DOHH2 (cell line): Measurements from ENCODE around the gene SLMAP.

Experiments used
- H3F3A ChIP-seq: fragments of 200-600 bp; sonication (generic), shearing (Covaris generic); 2 replicates; pipeline ENCODE4 v1.6.0; 2016; ENCODE audit warnings: antibody characterized with exemption, mild to moderate bottlenecking; ENCODE audit not compliant: control insufficient read depth, insufficient read depth
- H3K27ac ChIP-seq: fragments of 200-600 bp; sonication (generic); 2 replicates; pipeline ENCODE4 v1.5.1; 2014; ENCODE audit warnings: low read depth, mild to moderate bottlenecking, low read length, moderate library complexity
- H3K27me3 ChIP-seq: fragments of 200-600 bp; sonication (generic); 2 replicates; pipeline ENCODE4 v1.6.1; 2014; ENCODE audit warnings: mild to moderate bottlenecking, low read length, mixed read lengths; ENCODE audit not compliant: control insufficient read depth
- H3K36me3 ChIP-seq: fragments of 200-600 bp; sonication (generic); 2 replicates; pipeline ENCODE4 v1.6.1; 2014; ENCODE audit warnings: mild to moderate bottlenecking, low read length, moderate library complexity, mixed read lengths; ENCODE audit not compliant: control insufficient read depth
- H3K4me1 ChIP-seq: fragments of 200-600 bp; sonication (generic); 2 replicates; pipeline ENCODE4 v1.6.1; 2014; ENCODE audit warnings: mild to moderate bottlenecking, low read length, mixed read lengths; ENCODE audit not compliant: control insufficient read depth
- H3K4me2 ChIP-seq: fragments of 200-600 bp; sonication (generic); 2 replicates; pipeline ENCODE4 v1.6.0; 2014; ENCODE audit warnings: mild to moderate bottlenecking, low read length, moderate library complexity
- H3K4me3 ChIP-seq: fragments of 200-600 bp; sonication (generic); 2 replicates; pipeline ENCODE4 v1.5.1; 2014; ENCODE audit warnings: mild to moderate bottlenecking, low read length, mixed read lengths
- H3K79me2 ChIP-seq: fragments of 200-600 bp; sonication (generic); 2 replicates; pipeline ENCODE4 v1.6.1; 2014; ENCODE audit warnings: mild to moderate bottlenecking, low read length, mixed read lengths; ENCODE audit not compliant: control insufficient read depth
- H3K9me2 ChIP-seq: fragments of 200-600 bp; sonication (generic); replicated peaks from 2 replicates; pipeline ENCODE4 v1.6.1; 2014; ENCODE audit warnings: mild to moderate bottlenecking, low read length, mixed read lengths; ENCODE audit not compliant: control insufficient read depth
- H3K9me3 ChIP-seq: fragments of 200-600 bp; sonication (generic); 2 replicates; pipeline ENCODE4 v1.6.1; 2014; ENCODE audit warnings: antibody characterized with exemption, low read length, mixed read lengths; ENCODE audit not compliant: control insufficient read depth, insufficient read depth
- H4K20me1 ChIP-seq: fragments of 200-600 bp; sonication (generic); 2 replicates; pipeline ENCODE4 v1.6.0; 2014; ENCODE audit warnings: low read depth, mild to moderate bottlenecking, antibody characterized with exemption, low read length, moderate library complexity; ENCODE audit not compliant: control insufficient read depth, insufficient read depth
- EZH2phosphoT487 ChIP-seq: fragments of 200-600 bp; sonication (generic); IDR thresholded peaks from 2 replicates; pipeline ENCODE4 v1.6.1; 2017; ENCODE audit warnings: borderline replicate concordance, mild to moderate bottlenecking, antibody characterized with exemption, low read length, moderate library complexity, mixed read lengths
- TF ChIP-seq, protein P1 (sequence below): fragments of 200-600 bp; sonication (generic); IDR thresholded peaks from one replicate; pipeline ENCODE4 v1.5.1; 2014; ENCODE audit warnings: antibody characterized with exemption, mild to moderate bottlenecking, low read depth, low read length; ENCODE audit not compliant: poor library complexity, severe bottlenecking

Gene SLMAP

DNA sequence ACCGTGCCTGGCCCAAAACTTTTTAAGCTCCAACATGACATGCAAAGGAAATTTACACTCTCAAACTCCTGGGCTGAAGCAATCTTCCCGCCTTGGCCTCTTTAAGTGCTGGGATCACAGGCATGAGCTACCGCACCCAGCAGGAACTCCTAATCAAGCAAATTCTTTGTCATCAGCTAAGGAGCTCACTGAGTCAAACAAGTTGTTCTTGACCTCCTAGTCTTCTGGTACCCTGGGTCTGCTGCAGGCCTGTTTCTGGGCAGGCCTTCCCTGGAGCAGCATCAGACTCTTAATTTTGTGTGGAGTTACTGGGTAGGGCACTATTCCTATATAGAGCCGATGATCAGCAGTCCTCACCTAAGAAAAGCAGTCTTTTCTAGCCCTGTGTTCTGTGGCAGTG is 183.7 kb downstream of the SLMAP start:
- H3K4me3 ChIP-seq = no peak overlapping the region
- no peaks in the 10 kb centered on the region for H3K36me3 ChIP-seq
- no peaks in the 10 kb centered on the region for H3K4me1 ChIP-seq
- no peak overlapping the region for H3K27ac ChIP-seq
- H3K79me2 ChIP-seq = no peaks in the 10 kb centered on the region
- no peaks in the 10 kb centered on the region for H3K9me3 ChIP-seq
- H3K4me2 ChIP-seq = no peak overlapping the region
- no peaks in the 10 kb centered on the region for H4K20me1 ChIP-seq
- no peaks in the 10 kb centered on the region for H3F3A ChIP-seq
- TF ChIP-seq EZH2phosphoT487 = no peak
- TF ChIP-seq, protein P1, sequence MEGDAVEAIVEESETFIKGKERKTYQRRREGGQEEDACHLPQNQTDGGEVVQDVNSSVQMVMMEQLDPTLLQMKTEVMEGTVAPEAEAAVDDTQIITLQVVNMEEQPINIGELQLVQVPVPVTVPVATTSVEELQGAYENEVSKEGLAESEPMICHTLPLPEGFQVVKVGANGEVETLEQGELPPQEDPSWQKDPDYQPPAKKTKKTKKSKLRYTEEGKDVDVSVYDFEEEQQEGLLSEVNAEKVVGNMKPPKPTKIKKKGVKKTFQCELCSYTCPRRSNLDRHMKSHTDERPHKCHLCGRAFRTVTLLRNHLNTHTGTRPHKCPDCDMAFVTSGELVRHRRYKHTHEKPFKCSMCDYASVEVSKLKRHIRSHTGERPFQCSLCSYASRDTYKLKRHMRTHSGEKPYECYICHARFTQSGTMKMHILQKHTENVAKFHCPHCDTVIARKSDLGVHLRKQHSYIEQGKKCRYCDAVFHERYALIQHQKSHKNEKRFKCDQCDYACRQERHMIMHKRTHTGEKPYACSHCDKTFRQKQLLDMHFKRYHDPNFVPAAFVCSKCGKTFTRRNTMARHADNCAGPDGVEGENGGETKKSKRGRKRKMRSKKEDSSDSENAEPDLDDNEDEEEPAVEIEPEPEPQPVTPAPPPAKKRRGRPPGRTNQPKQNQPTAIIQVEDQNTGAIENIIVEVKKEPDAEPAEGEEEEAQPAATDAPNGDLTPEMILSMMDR = no peak
- no peaks in the 10 kb centered on the region for H3K27me3 ChIP-seq
- no peaks in the 10 kb centered on the region for H3K9me2 ChIP-seq

DNA sequence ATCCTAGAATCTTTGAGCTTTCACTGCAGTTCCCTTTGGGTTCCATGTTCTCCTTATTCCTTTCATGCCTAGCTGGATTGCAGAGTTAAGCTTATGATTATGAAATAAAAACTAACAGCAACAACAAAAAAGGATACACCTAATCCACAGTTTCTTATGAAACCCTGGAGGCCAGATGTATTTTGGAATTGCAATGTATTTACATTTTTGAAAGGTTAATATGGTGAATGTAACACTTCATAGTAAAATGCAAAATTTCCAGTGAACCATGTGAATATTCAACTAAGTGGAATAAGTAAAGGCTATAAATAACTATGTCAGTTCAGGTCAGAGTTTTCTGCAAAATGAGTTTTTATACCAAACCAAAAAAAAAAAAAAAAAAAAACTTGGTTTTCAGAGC is 186.3 kb downstream of the SLMAP start:
- H3K9me2 ChIP-seq = no peaks in the 10 kb centered on the region
- H3K4me1 ChIP-seq = no peaks in the 10 kb centered on the region
- H3F3A ChIP-seq = no peaks in the 10 kb centered on the region
- no peak overlapping the region for H3K4me3 ChIP-seq
- H3K36me3 ChIP-seq = no peaks in the 10 kb centered on the region
- H4K20me1 ChIP-seq = no peaks in the 10 kb centered on the region
- H3K79me2 ChIP-seq = no peaks in the 10 kb centered on the region
- H3K27ac ChIP-seq = no peak overlapping the region
- H3K27me3 ChIP-seq = no peaks in the 10 kb centered on the region
- TF ChIP-seq, protein P1 = no peak
- TF ChIP-seq EZH2phosphoT487 = no peak
- no peak overlapping the region for H3K4me2 ChIP-seq
- no peaks in the 10 kb centered on the region for H3K9me3 ChIP-seq

DNA sequence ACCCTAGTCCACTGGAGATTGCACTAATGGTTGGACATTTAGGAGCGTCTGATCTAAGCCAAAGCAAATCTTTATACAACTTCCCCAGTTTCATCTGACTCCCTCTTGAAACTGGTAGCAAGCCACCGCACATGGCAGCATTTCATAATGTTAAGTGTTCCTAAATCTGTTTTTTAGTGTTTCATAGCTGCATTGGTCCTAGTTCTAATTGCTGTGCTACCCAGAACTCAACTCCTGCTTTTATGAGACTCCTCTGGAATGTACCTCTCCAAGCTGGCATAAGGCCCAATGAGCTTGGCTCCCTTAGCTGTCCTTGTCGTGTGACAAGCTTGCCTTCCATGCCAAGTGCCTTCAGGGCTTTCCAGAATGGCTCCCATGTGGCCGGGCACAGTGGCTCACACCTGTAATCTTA is 186.8 kb downstream of the SLMAP start:
- H3K27ac ChIP-seq = no peak overlapping the region
- TF ChIP-seq, protein P1 = no peak
- no peak for TF ChIP-seq EZH2phosphoT487

More for the DNA sequence above, 186.8 kb downstream of the SLMAP start:
- H3K36me3 ChIP-seq = no peaks in the 10 kb centered on the region
- H3K9me3 ChIP-seq = no peaks in the 10 kb centered on the region
- H3K4me3 ChIP-seq = no peak overlapping the region
- H3K27me3 ChIP-seq = no peaks in the 10 kb centered on the region
- no peaks in the 10 kb centered on the region for H3K4me1 ChIP-seq
- H3K4me2 ChIP-seq = no peak overlapping the region
- H3K79me2 ChIP-seq = no peaks in the 10 kb centered on the region
- H4K20me1 ChIP-seq = no peaks in the 10 kb centered on the region
- H3F3A ChIP-seq = no peaks in the 10 kb centered on the region
- no peaks in the 10 kb centered on the region for H3K9me2 ChIP-seq
